Sigmoid colon (tissue), 7 donors: ENCODE data around the gene GPRIN1. TPM values are rescaled to one million over a fixed set of nuclear protein-coding genes. Genes with fewer than 3 reads are reported as not detected.

Experiments
- DNase-seq: peaks from one replicate; pipeline ENCODE4 v3.0.0-alpha.2; 2019
- H3K27ac ChIP-seq, 4 donors: fragments of 200-600 bp; sonication (generic); one replicate each; pipeline ENCODE4 v1.5.1; 2016 to 2019; ENCODE audit warnings: mild to moderate bottlenecking in 1 of 4
- H3K27me3 ChIP-seq, 3 donors: fragments of 200-600 bp; sonication (generic); one replicate each; pipeline ENCODE4 v1.5.1; 2019; ENCODE audit warnings: mild to moderate bottlenecking in 1 of 3
- H3K36me3 ChIP-seq, 4 donors: fragments of 200-600 bp; sonication (generic); one replicate each; pipeline ENCODE4 v1.5.1; 2016 to 2019
- H3K4me1 ChIP-seq, 4 donors: fragments of 200-600 bp; sonication (generic); one replicate each; pipeline ENCODE4 v1.5.1; 2017 to 2019
- H3K4me3 ChIP-seq, 4 donors: fragments of 200-600 bp; sonication (generic); one replicate each; pipeline ENCODE4 v1.5.1; 2017 to 2019; ENCODE audit warnings: mild to moderate bottlenecking in 2 of 4, moderate library complexity in 1 of 4
- H3K9me3 ChIP-seq, 4 donors: fragments of 200-600 bp in 3 of 4; sonication (generic) in 3 of 4; one replicate each; pipeline versions ENCODE4 v1.5.1 to v1.6.1; 2013 to 2019
- CTCF ChIP-seq, 4 experiments: fragments of 450-650 bp in 3 of 4; fragments of 200-600 bp in 1 of 4; IDR thresholded peaks; one replicate each; pipeline ENCODE4 v1.5.1; 2016 to 2019; ENCODE audit warnings: antibody characterized with exemption in 4 of 4, mild to moderate bottlenecking in 3 of 4, moderate library complexity in 2 of 4
- EP300 ChIP-seq, 4 donors: sonication (generic); formaldehyde crosslinking; IDR thresholded peaks; one replicate each; pipeline ENCODE4 v1.6.1; 2017; ENCODE audit warnings: antibody characterized with exemption in 4 of 4
- POLR2A ChIP-seq, 2 donors: fragments of 450-650 bp; IDR thresholded peaks; one replicate each; pipeline ENCODE4 v1.6.1; 2016; ENCODE audit warnings: antibody characterized with exemption in 2 of 2, mild to moderate bottlenecking in 2 of 2, moderate library complexity in 2 of 2
- POLR2AphosphoS5 ChIP-seq, 4 donors: sonication (generic); formaldehyde crosslinking; IDR thresholded peaks; one replicate each; pipeline ENCODE4 v1.6.1; 2017; ENCODE audit warnings: antibody characterized with exemption in 4 of 4
- WGBS, 2 donors: extraction: QIAGEN DNeasy Blood & Tissue Kit; methylation state at CpG; one replicate each; pipeline ENCODE4 v1.1.7; 2013; 5-methylcytosine and 5-hydroxymethylcytosine counted together
- intact Hi-C: fragments of 100-400 bp; cut with DNase I; formaldehyde crosslinking; loops from one replicate; pipeline ENCODE4 v1.15.1; 2023
- polyA plus RNA-seq, 3 donors: library from polyadenylated mRNA; stranded (reverse); fragments of 200-250 nt; gene quantifications; one replicate each; pipeline ENCODE4 v1.2.3, GENCODE V29; 2013
- total RNA-seq, 4 donors: library from RNA; depleted of rRNA; stranded (reverse); fragments of >200 nt; gene quantifications; one replicate each; pipeline ENCODE4 v1.1.0, GENCODE V29; 2016
- donor health status: healthy with polysubstance abuse.
- donor health status: Bipolar disorder and iron deficiency.
- donor health status: healthy.

The GPRIN1 gene
- total and polyA plus RNA-seq, 7 donors = 0.33 to 1.6 (median 0.69) TPM

GRCh38 chr5:176631383-176632200, 21.6 kb upstream of the GPRIN1 start:
- WGBS, 2 donors = 32 to 66% methylated on average over 7 of the region's 7 CpGs
- H3K4me1 ChIP-seq = peaks cover 0 to 17% (median 15%) of the 10 kb centered on the region in 4 donors
- no peak for TF ChIP-seq EP300 (IDR thresholded peaks at IDR 0.05)
- TF ChIP-seq POLR2AphosphoS5 (IDR thresholded peaks at IDR 0.05) = no peak
- no peak for TF ChIP-seq POLR2A (IDR thresholded peaks at IDR 0.05)
- TF ChIP-seq CTCF (IDR thresholded peaks at IDR 0.05) = no peak
- intact Hi-C loops = no loop called here
- no peak for DNase-seq
- no peaks in the 10 kb centered on the region for H3K36me3 ChIP-seq
- no peaks in the 10 kb centered on the region for H3K9me3 ChIP-seq
- no peak overlapping the region for H3K4me3 ChIP-seq
- no peak overlapping the region for H3K27ac ChIP-seq
- H3K27me3 ChIP-seq = peaks cover 32 to 65% (median 39%) of the 10 kb centered on the region in 3 donors

GRCh38 chr5:176630681-176631222, 20.8 kb upstream of the GPRIN1 start:
- TF ChIP-seq POLR2AphosphoS5 (IDR thresholded peaks at IDR 0.05) (no peak), POLR2A (IDR thresholded peaks at IDR 0.05) (no peak), EP300 (IDR thresholded peaks at IDR 0.05) (no peak), CTCF (IDR thresholded peaks at IDR 0.05) (no peak)
- H3K36me3 ChIP-seq = no peaks in the 10 kb centered on the region
- WGBS, 2 donors = 5 to 7% methylated on average over 20 of the region's 20 CpGs
- H3K27me3 ChIP-seq = peaks cover 32 to 74% (median 46%) of the 10 kb centered on the region in 3 donors
- intact Hi-C loops = no loop called here
- H3K9me3 ChIP-seq = no peaks in the 10 kb centered on the region
- H3K27ac ChIP-seq = no peak overlapping the region
- no peak for DNase-seq
- peak overlapping the region in 3 of 4 donors; percentile 21 to 46 (median 42) for H3K4me3 ChIP-seq
- H3K4me1 ChIP-seq = peaks cover 0 to 17% (median 15%) of the 10 kb centered on the region in 4 donors

GRCh38 chr5:176629853-176630680, 20.1 kb upstream of the GPRIN1 start, which contains the start of the genes EIF4E1B and SNCB:
Gene EIF4E1B (plus strand): TSS chr5:176630675. CDS start chr5:176642788, 12,113 bp downstream.
Gene SNCB (minus strand): TSS chr5:176630534. CDS start chr5:176629654, 880 bp downstream.
- no peak for TF ChIP-seq POLR2A (IDR thresholded peaks at IDR 0.05)
- no peak for TF ChIP-seq CTCF (IDR thresholded peaks at IDR 0.05)
- no peak for TF ChIP-seq POLR2AphosphoS5 (IDR thresholded peaks at IDR 0.05)
- TF ChIP-seq EP300 (IDR thresholded peaks at IDR 0.05) = no peak
- Histone ChIP-seq H3K9me3 (no peaks in the 10 kb centered on the region), H3K27me3 (peaks cover 32 to 80% (median 51%) of the 10 kb centered on the region in 3 donors), H3K4me1 (peaks cover 0 to 17% (median 15%) of the 10 kb centered on the region in 4 donors), H3K4me3 (peak within 1 kb of the TSS in 3 of 4 donors; percentile 21 to 46 (median 42)), H3K36me3 (no peaks in the 10 kb centered on the region), H3K27ac (no peak within 1 kb of the TSS)
- intact Hi-C loops = no loop called here
- WGBS, 2 donors = 1 to 2% methylated on average over 94 of the region's 94 CpGs
- no peak for DNase-seq

GRCh38 chr5:176629317-176629852, 19.4 kb upstream of the GPRIN1 start:
- whole genome bisulfite sequencing, 2 donors = 9 to 13% methylated on average over 34 of the region's 34 CpGs
- Histone ChIP-seq H3K36me3 (no peaks in the 10 kb centered on the region), H3K4me3 (no peak overlapping the region), H3K27me3 (peaks cover 32 to 87% (median 55%) of the 10 kb centered on the region in 3 donors), H3K27ac (no peak overlapping the region), H3K4me1 (peaks cover 0 to 17% (median 15%) of the 10 kb centered on the region in 4 donors), H3K9me3 (no peaks in the 10 kb centered on the region)
- TF ChIP-seq POLR2AphosphoS5 (IDR thresholded peaks at IDR 0.05) (no peak), CTCF (IDR thresholded peaks at IDR 0.05) (no peak), EP300 (IDR thresholded peaks at IDR 0.05) (no peak)
- intact Hi-C loops = no loop called here
- DNase-seq = no peak
